ENCODE measurements around the gene CARMIL1. TPM values are rescaled to one million over a fixed set of nuclear protein-coding genes. Genes with fewer than 3 reads are reported as not detected.

The CARMIL1 gene
- total RNA-seq, 4 donors from 2014 or later: 13.6 to 33.2 (median 22.2) TPM

DNA sequence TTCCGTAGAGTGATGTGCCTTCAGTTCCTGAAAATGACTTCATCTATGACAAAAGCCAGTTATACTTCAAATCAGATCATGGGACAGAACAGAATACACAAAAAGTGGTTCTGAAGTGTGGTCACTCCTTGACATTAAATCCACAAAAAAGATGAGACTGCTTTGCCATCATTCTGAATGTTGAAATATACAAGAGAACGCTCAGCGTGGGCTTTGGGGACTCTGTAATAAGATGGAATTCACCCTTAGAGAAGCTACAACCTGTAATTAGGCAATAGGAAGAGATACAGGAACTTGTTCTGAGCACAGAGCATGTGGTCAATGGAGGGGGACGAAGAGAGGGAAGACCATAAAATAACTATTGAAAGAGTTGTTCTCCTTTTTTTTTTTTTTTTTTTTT, 184.3 kb downstream of the CARMIL1 start:
- Histone ChIP-seq H3K9me3 (no peaks in the 10 kb centered on the region), H3K27me3 (no peaks in the 10 kb centered on the region), H3K4me3 (no peak overlapping the region), H3K36me3 (no peaks in the 10 kb centered on the region), H3K4me1 (no peaks in the 10 kb centered on the region), H3K27ac (no peak overlapping the region)
- no peak for DNase-seq (ENCODE audit: low spot score in 2 of 2)
- 90% methylated on average over 4 of the region's 4 CpGs for WGBS
- TF ChIP-seq POLR2AphosphoS5 (IDR thresholded peaks at IDR 0.05): no peak

DNA sequence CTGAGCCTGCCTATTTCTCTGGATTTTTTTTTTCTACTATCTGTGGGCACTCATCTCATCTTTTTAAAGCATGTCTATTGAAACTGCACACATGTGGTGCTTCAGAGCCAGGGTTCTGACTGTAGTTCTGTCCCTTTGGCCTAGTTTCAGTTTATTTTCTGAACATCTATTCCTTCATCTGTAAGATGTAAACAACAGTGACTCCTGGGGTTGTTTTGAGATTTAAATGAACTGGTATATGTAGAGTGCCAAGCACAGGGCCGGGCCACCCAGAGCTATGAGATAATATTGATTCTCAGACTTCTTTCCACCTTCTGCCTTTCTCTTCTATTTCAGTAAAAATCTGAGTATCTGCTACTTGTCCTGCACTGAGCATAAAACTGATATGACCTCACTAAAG, 185.1 kb downstream of the CARMIL1 start:
- no peak for DNase-seq (ENCODE audit: low spot score in 2 of 2)
- Histone ChIP-seq H3K27me3 (no peaks in the 10 kb centered on the region), H3K4me1 (no peaks in the 10 kb centered on the region), H3K9me3 (no peaks in the 10 kb centered on the region), H3K36me3 (no peaks in the 10 kb centered on the region), H3K27ac (no peak overlapping the region), H3K4me3 (no peak overlapping the region)
- TF ChIP-seq, protein P1, sequence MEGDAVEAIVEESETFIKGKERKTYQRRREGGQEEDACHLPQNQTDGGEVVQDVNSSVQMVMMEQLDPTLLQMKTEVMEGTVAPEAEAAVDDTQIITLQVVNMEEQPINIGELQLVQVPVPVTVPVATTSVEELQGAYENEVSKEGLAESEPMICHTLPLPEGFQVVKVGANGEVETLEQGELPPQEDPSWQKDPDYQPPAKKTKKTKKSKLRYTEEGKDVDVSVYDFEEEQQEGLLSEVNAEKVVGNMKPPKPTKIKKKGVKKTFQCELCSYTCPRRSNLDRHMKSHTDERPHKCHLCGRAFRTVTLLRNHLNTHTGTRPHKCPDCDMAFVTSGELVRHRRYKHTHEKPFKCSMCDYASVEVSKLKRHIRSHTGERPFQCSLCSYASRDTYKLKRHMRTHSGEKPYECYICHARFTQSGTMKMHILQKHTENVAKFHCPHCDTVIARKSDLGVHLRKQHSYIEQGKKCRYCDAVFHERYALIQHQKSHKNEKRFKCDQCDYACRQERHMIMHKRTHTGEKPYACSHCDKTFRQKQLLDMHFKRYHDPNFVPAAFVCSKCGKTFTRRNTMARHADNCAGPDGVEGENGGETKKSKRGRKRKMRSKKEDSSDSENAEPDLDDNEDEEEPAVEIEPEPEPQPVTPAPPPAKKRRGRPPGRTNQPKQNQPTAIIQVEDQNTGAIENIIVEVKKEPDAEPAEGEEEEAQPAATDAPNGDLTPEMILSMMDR (IDR thresholded peaks at IDR 0.05): no peak
- TF ChIP-seq POLR2AphosphoS5 (IDR thresholded peaks at IDR 0.05): no peak
- TF ChIP-seq POLR2A (IDR thresholded peaks at IDR 0.05): no peak
- no peak for TF ChIP-seq EP300 (IDR thresholded peaks at IDR 0.05)
- 90% methylated on average over 1 of the region's 1 CpG for WGBS

DNA sequence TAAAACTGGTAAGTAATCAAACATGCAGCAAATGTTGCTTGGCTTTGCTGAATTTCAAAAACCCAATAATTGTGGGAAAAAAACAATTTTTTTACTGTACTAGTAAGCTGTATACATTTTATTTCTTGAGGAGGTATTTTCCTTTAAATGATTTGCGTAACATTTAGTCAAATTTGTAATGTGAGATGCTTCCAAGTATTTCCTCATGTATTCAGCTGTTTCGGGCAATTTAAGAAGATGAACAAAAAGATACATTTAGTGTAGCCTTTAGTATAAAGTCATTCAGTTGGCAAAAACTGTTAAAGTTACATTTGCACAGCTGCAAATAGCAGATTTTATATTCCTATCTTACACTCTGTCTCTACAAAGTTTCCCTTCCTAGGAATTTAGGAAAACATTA, 186.8 kb downstream of the CARMIL1 start:
- Histone ChIP-seq H3K36me3 (no peaks in the 10 kb centered on the region), H3K9me3 (no peaks in the 10 kb centered on the region), H3K4me1 (no peaks in the 10 kb centered on the region), H3K4me3 (no peak overlapping the region), H3K27ac (no peak overlapping the region), H3K27me3 (no peaks in the 10 kb centered on the region)
- no peak for DNase-seq (ENCODE audit: low spot score in 2 of 2)
- 90% methylated on average over 2 of the region's 2 CpGs for WGBS
- TF ChIP-seq POLR2AphosphoS5 (IDR thresholded peaks at IDR 0.05) (no peak), EP300 (IDR thresholded peaks at IDR 0.05) (no peak), POLR2A (IDR thresholded peaks at IDR 0.05) (no peak)
- TF ChIP-seq, protein P1 (IDR thresholded peaks at IDR 0.05): no peak

DNA sequence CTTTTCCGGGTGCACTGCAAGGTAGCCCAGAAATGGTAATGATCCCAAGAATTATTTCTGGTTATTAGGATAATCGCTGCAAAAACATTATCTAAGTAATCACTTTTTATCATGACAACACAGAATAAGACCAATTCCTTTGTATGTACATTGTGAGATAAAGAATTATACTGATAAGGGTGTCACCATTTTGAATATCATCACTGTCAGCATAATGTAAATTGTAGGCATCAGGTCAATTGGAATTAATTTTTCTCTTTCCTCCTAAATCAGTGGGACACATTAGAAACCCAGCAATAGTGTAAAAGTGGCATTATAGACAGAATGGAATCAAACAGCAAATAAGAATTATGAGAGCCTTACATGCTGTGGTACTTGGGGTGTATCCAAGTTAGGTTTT, 189.7 kb downstream of the CARMIL1 start:
- H3K9me3 ChIP-seq: no peaks in the 10 kb centered on the region
- WGBS: 94% methylated on average over 2 of the region's 2 CpGs
- no peaks in the 10 kb centered on the region for H3K4me1 ChIP-seq
- H3K4me3 ChIP-seq: no peak overlapping the region
- DNase-seq (ENCODE audit: low spot score in 2 of 2): no peak
- no peaks in the 10 kb centered on the region for H3K27me3 ChIP-seq
- TF ChIP-seq, protein P1 (IDR thresholded peaks at IDR 0.05): no peak
- TF ChIP-seq EP300 (IDR thresholded peaks at IDR 0.05): no peak
- TF ChIP-seq POLR2AphosphoS5 (IDR thresholded peaks at IDR 0.05): no peak
- TF ChIP-seq POLR2A (IDR thresholded peaks at IDR 0.05): no peak
- H3K36me3 ChIP-seq: no peaks in the 10 kb centered on the region
- no peak overlapping the region for H3K27ac ChIP-seq

GRCh38 chr6:25469797-25470388, 190.7 kb downstream of the CARMIL1 start:
- no peak for TF ChIP-seq POLR2AphosphoS5 (IDR thresholded peaks at IDR 0.05)
- TF ChIP-seq, protein P1 (IDR thresholded peaks at IDR 0.05): no peak
- no peak for TF ChIP-seq POLR2A (IDR thresholded peaks at IDR 0.05)
- TF ChIP-seq EP300 (IDR thresholded peaks at IDR 0.05): no peak
- no peak overlapping the region for H3K4me3 ChIP-seq
- no peak overlapping the region for H3K27ac ChIP-seq
- H3K9me3 ChIP-seq: no peaks in the 10 kb centered on the region
- H3K27me3 ChIP-seq: no peaks in the 10 kb centered on the region
- H3K36me3 ChIP-seq: no peaks in the 10 kb centered on the region
- H3K4me1 ChIP-seq: no peaks in the 10 kb centered on the region
- DNase-seq (ENCODE audit: low spot score in 2 of 2): no peak

DNA sequence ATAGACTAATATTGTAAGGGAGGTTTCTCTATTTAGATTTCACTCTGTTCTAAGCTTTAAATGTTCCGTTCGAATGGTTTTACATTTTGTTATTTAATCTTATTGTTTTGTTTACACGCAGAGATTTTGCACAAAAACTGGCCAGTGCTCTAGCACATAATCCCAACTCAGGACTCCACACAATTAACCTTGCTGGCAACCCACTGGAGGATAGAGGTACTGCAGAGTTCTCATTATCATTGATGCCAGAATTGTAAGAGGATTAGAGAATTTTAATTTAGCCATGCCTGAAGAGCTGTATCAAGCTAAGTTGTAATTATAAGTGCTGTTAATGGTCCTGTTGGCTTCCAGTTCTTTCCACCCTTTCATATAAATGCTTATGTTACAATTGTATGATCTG, 193.1 kb downstream of the CARMIL1 start:
- H3K4me1 ChIP-seq: no peaks in the 10 kb centered on the region

More for the DNA sequence above, 193.1 kb downstream of the CARMIL1 start:
- TF ChIP-seq EP300 (IDR thresholded peaks at IDR 0.05): no peak
- TF ChIP-seq, protein P1 (IDR thresholded peaks at IDR 0.05): peak in 1 of 2 donors; percentile 16
- Histone ChIP-seq H3K9me3 (no peaks in the 10 kb centered on the region), H3K4me3 (no peak overlapping the region), H3K36me3 (no peaks in the 10 kb centered on the region), H3K27ac (no peak overlapping the region), H3K27me3 (no peaks in the 10 kb centered on the region)
- DNase-seq (ENCODE audit: low spot score in 2 of 2): no peak
- 93% methylated on average over 3 of the region's 3 CpGs for WGBS

All from suprapubic skin (tissue), 4 donors.